ENCODE results near the gene PTTG1IP. TPM values are rescaled to one million over a fixed set of nuclear protein-coding genes. Genes with fewer than 3 reads are reported as not detected.

PTTG1IP gene
- total and polyA plus RNA-seq, 2 of the 13 experiments (the other 11 are each of a cell fraction or from before 2014, with no cell fraction given), result 161 to 700 TPM

DNA sequence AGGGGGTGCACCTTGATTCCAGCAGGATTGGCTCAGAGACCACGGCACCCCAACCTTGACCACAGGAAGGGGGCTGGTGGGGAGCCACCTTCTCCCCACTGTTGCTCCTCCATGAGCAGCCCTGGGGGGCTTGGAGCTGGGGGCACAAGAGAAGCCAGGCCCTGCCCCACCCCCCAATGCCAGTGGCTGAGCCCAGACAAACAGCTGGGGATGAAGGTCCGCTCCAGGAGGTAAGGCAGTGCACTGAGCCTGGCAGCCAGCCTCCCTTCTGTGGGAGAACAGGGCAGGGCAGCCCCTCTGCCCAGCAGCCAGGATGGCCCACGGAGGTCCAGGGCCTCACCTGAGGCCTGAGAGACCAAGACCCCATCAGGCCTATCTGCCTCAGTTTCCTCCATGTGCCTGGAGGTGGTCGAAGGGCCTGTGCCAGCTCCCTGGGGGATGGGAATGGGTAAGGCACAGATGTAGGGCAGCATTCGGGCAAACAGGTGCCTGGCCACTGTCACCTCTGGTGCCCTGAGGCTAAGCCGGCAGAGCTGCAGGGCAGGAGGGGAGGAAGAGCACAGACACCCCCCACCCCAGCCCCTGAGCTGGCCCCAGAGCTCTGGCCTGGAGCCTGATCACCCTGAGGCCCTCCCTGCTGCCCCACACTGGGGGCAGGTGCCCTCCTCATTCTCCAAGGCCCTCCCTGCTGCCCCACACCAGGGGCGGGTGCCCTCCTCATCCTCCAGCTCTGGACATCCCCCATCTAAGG, 40.1 kb upstream of the PTTG1IP start (continued):
- TF ChIP-seq, protein P1, sequence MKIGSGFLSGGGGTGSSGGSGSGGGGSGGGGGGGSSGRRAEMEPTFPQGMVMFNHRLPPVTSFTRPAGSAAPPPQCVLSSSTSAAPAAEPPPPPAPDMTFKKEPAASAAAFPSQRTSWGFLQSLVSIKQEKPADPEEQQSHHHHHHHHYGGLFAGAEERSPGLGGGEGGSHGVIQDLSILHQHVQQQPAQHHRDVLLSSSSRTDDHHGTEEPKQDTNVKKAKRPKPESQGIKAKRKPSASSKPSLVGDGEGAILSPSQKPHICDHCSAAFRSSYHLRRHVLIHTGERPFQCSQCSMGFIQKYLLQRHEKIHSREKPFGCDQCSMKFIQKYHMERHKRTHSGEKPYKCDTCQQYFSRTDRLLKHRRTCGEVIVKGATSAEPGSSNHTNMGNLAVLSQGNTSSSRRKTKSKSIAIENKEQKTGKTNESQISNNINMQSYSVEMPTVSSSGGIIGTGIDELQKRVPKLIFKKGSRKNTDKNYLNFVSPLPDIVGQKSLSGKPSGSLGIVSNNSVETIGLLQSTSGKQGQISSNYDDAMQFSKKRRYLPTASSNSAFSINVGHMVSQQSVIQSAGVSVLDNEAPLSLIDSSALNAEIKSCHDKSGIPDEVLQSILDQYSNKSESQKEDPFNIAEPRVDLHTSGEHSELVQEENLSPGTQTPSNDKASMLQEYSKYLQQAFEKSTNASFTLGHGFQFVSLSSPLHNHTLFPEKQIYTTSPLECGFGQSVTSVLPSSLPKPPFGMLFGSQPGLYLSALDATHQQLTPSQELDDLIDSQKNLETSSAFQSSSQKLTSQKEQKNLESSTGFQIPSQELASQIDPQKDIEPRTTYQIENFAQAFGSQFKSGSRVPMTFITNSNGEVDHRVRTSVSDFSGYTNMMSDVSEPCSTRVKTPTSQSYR (CRISPR knock-in tag; IDR thresholded peaks at IDR 0.05; ENCODE audit: borderline replicate concordance), result peak; percentile 54; the same call in 1 of the 2 replicates
- TF ChIP-seq ZNF18 (CRISPR knock-in tag; IDR thresholded peaks at IDR 0.05; ENCODE audit: insufficient replicate concordance) (peak; percentile 1), HNF1B (CRISPR knock-in tag; IDR thresholded peaks at IDR 0.05) (peak; percentile 6; the same call in 1 of the 2 replicates), POGZ (CRISPR knock-in tag; IDR thresholded peaks at IDR 0.05) (peak; percentile 22; the same call in 1 of the 2 replicates), ZNF34 (CRISPR knock-in tag; IDR thresholded peaks at IDR 0.05; ENCODE audit: borderline replicate concordance) (0 out of 2 replicates have a peak, but pooled peaks have one; percentile 28), SRF (IDR thresholded peaks at IDR 0.05; ENCODE audit: low read depth, low read length) (no peak), ZNF614 (CRISPR knock-in tag; IDR thresholded peaks at IDR 0.05; ENCODE audit: borderline replicate concordance) (no peak), CBX5 (CRISPR knock-in tag; IDR thresholded peaks at IDR 0.05; ENCODE audit: borderline replicate concordance) (0 out of 2 replicates have a peak, but pooled peaks have one; percentile 8), AGO2 (optimal IDR thresholded peaks at IDR 0.05; ENCODE audit: low read depth, low read length) (peak; percentile 41)

All from HepG2 (cell line).